Spleen (tissue), 11 donors: ENCODE data around the gene S100A16. TPM values are rescaled to one million over a fixed set of nuclear protein-coding genes. Genes with fewer than 3 reads are reported as not detected.

Experiments
- DNase-seq: peaks from one replicate; pipeline ENCODE4 v3.0.0-alpha.2; 2020
- H3K27ac ChIP-seq, 8 donors: fragments of 200-600 bp; sonication (generic) in 7 of 8; 1 replicate in 4 of 8; 2 replicates in 4 of 8; pipeline versions ENCODE4 v1.5.0 to v1.8.0; 2016 to 2021; ENCODE audit warnings: inconsistent platforms in 4 of 8, mild to moderate bottlenecking in 4 of 8, moderate library complexity in 1 of 8
- H3K27me3 ChIP-seq, 7 donors: fragments of 200-600 bp; sonication (generic) in 6 of 7; replicated peaks in 1 of 7; 1 replicate in 4 of 7; 2 replicates in 3 of 7; pipeline versions ENCODE4 v1.5.0 to v1.8.0; 2016 to 2021; ENCODE audit warnings: inconsistent platforms in 3 of 7, mild to moderate bottlenecking in 1 of 7
- H3K36me3 ChIP-seq, 6 donors: fragments of 200-600 bp; sonication (generic) in 5 of 6; 1 replicate in 4 of 6; 2 replicates in 2 of 6; pipeline versions ENCODE4 v1.5.0 to v1.8.0; 2016 to 2021; ENCODE audit warnings: inconsistent platforms in 2 of 6
- H3K4me1 ChIP-seq, 6 donors: fragments of 200-600 bp; sonication (generic) in 5 of 6; 1 replicate in 3 of 6; 2 replicates in 3 of 6; pipeline versions ENCODE4 v1.5.0 to v1.8.0; 2016 to 2021; ENCODE audit warnings: inconsistent platforms in 3 of 6
- H3K4me3 ChIP-seq, 8 donors: fragments of 200-600 bp; sonication (generic) in 7 of 8; 1 replicate in 4 of 8; 2 replicates in 4 of 8; pipeline versions ENCODE4 v1.5.0 to v1.8.0; 2016 to 2021; ENCODE audit warnings: inconsistent platforms in 4 of 8, mild to moderate bottlenecking in 4 of 8, moderate library complexity in 2 of 8
- H3K9me3 ChIP-seq, 8 donors: fragments of 200-600 bp; sonication (generic) in 7 of 8; 1 replicate in 4 of 8; 2 replicates in 4 of 8; pipeline versions ENCODE4 v1.5.0 to v1.8.0; 2016 to 2021; ENCODE audit warnings: inconsistent platforms in 4 of 8
- CTCF ChIP-seq, 11 experiments: fragments of 200-600 bp in 7 of 11; fragments of 450-650 bp in 4 of 11; sonication (generic) in 4 of 11; IDR thresholded peaks in 8 of 11; conservative IDR thresholded peaks in 3 of 11; 1 replicate in 7 of 11; 2 replicates in 4 of 11; pipeline versions ENCODE4 v1.4.0 to v1.8.0; 2016 to 2021; ENCODE audit warnings: antibody characterized with exemption in 11 of 11, inconsistent platforms in 4 of 11, mild to moderate bottlenecking in 1 of 11
- POLR2A ChIP-seq, 3 donors: fragments of 450-650 bp; IDR thresholded peaks; one replicate each; pipeline ENCODE4 v1.5.1; 2017; ENCODE audit warnings: antibody characterized with exemption in 3 of 3, mild to moderate bottlenecking in 1 of 3
- POLR2AphosphoS5 ChIP-seq, 3 donors: sonication (generic); formaldehyde crosslinking; IDR thresholded peaks; one replicate each; pipeline ENCODE4 v1.5.1; 2017; ENCODE audit warnings: antibody characterized with exemption in 3 of 3
- WGBS, 5 donors: extraction: QIAGEN DNeasy Blood & Tissue Kit in 3 of 5; methylation state at CpG; one replicate each; pipeline versions ENCODE4 v1.1.5 to v1.1.7; 2013 to 2018; 5-methylcytosine and 5-hydroxymethylcytosine counted together
- intact Hi-C: fragments of 100-400 bp; cut with DNase I; formaldehyde crosslinking; loops from one replicate; pipeline ENCODE4 v1.15.0; 2023; ENCODE audit warnings: low total_unique reads
- polyA plus RNA-seq, 3 donors: library from polyadenylated mRNA; stranded (reverse); fragments of 200-250 nt; gene quantifications; one replicate each; pipeline ENCODE4 v1.2.1, GENCODE V29; 2013
- total RNA-seq, 7 donors: library from RNA; depleted of rRNA in 3 of 7; stranded (reverse); fragments of >200 nt in 3 of 7; fragmentation: NEBNext Ultra II Directional in 4 of 7; extraction: Animal tissue kit (Norgen Biotek cat#: 25700) in 4 of 7; gene quantifications; one replicate each; pipeline versions ENCODE4 v1.1.0 to v1.2.1, GENCODE V29; 2016 to 2021
- donor health status: healthy with polysubstance abuse.
- donor health status: DM: no; HTN: no; CAD: no; lungs with moderate emphysema.
- donor health status: DM: no; HTN: no; CAD: no.
- donor health status: Bipolar disorder and iron deficiency.
- donor health status: healthy.
- donor health status: DM: no; HTN: no; CAD: no.
- donor health status: DM: yes; HTN: yes; CAD: no.

Gene S100A16
- total and polyA plus RNA-seq, 10 donors = 52.0 to 111 (median 91.6) TPM

DNA sequence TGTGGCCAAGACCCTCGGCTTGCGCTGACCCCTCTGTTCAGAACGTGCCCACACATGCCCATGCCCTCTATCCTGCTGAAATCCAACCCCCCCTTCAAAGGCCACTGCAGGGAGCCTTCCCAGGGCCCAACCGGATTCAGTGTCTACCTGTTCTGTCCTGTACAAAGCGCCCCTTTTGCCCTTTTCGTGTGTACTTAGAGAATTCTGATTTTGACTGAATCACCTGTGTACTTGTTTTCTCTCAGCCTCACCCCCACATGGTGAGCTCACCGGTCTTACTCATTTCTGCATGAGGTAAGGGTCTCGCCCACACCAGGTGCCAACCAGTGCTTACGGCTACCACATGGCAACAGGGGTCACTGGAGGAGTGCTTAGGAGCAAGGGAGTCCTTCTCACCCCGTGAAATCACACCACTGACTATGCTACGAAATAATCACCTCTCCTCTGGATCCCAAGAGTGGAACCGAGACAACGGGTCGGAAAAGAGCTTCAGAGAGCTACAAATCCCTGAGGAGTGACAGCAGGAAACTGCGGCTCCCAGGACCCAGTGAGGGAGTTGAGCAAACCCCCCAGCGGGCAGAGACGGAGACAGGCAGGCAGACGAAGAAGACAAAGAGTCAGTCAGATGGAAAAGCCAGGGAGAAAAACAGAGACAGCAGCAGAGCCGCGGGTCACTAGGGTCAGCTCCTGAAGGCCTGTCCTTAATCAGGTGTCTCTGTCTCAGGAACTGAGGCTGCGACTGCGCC is 45.1 kb downstream of the S100A16 start:
- no peak for TF ChIP-seq CTCF (IDR thresholded peaks at IDR 0.05 in 8 of 11, conservative IDR thresholded peaks at IDR 0.05 in 3 of 11)
- TF ChIP-seq POLR2AphosphoS5 (IDR thresholded peaks at IDR 0.05) = no peak
- DNase-seq = peak; percentile 62
- H3K4me3 ChIP-seq = peak overlapping the region in 1 of 8 donors; percentile 47
- H3K27me3 ChIP-seq = no peaks in the 10 kb centered on the region
- peaks cover 27 to 62% (median 44%) of the 10 kb centered on the region in 6 donors for H3K4me1 ChIP-seq
- intact Hi-C loops = loop anchor here (1.0 to 10.0 kb wide), 3 partner anchors 35 to 213 kb away; partner anchors contain the start of gene S100A9
- H3K36me3 ChIP-seq = no peaks in the 10 kb centered on the region
- no peaks in the 10 kb centered on the region for H3K9me3 ChIP-seq
- H3K27ac ChIP-seq = peak overlapping the region in 3 of 8 donors; percentile 29 to 93 (median 88)
- 83 to 91% (median 85%) methylated on average over 22 of the region's 22 CpGs for WGBS, 5 donors

DNA sequence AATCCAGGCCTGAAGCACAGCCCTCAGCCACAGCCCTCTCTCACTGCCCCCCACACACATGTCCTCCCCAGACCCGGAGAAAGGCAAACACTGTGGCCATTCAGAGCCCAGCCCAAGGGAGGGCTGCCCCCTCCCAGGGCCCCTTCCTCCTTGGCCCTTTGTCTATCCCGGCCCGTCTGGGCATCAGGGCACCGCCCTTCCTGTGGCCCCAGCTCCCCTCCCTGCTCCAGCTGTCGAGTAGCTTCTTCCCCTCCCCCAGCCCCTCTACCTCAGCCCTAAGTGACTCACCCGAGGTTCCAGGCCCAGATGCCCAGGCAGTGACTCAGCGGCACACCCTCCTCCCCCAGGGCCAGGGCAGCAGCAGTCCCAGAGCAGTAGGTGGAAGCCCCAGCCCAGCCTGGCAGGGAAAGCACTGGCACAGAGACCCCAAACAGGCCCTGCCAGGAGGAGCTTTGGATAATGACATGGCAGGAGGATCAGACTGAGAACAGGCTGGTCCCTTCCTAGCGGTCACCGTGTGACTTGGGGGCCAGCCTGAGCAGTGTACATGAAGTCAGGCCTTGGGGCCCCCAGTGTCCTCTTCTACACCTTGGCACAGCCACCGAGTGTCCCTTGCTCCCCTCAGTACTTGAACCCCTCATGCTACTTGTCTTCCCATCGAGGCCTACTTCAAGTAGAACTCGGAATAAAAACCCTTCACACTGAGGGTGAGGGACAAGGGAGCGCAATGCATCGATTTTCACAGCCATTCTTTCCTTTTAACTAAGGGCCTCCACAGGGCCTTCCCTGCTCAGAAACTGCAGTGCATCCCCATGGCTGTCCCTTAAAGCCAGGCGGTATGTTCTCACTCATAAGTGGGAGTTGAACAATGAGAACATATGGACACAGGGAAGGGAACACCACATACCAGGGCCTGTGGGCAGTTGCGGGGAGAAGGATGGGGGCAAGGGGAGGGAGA is 46.2 kb downstream of the S100A16 start:
- 46 to 54% (median 52%) methylated on average over 15 to 16 of the region's 16 CpGs for WGBS, 5 donors
- H3K4me1 ChIP-seq = peaks cover 23 to 51% (median 35%) of the 10 kb centered on the region in 6 donors
- H3K4me3 ChIP-seq = peak overlapping the region in 1 of 8 donors; percentile 44
- H3K27ac ChIP-seq = peak overlapping the region; percentile 64 to 93 (median 88)
- H3K27me3 ChIP-seq = no peaks in the 10 kb centered on the region
- no peaks in the 10 kb centered on the region for H3K9me3 ChIP-seq
- no peaks in the 10 kb centered on the region for H3K36me3 ChIP-seq
- DNase-seq = peak; percentile 93
- peak; percentile 72 to 84 (median 83) for TF ChIP-seq POLR2AphosphoS5 (IDR thresholded peaks at IDR 0.05)
- TF ChIP-seq POLR2A (IDR thresholded peaks at IDR 0.05) = no peak
- peak in 1 of 11 experiments; percentile 21 for TF ChIP-seq CTCF (IDR thresholded peaks at IDR 0.05 in 8 of 11, conservative IDR thresholded peaks at IDR 0.05 in 3 of 11)
- intact Hi-C loops = loop anchor here (5.0 to 10.0 kb wide), 2 partner anchors 34 to 212 kb away; partner anchors contain the start of gene S100A9

DNA sequence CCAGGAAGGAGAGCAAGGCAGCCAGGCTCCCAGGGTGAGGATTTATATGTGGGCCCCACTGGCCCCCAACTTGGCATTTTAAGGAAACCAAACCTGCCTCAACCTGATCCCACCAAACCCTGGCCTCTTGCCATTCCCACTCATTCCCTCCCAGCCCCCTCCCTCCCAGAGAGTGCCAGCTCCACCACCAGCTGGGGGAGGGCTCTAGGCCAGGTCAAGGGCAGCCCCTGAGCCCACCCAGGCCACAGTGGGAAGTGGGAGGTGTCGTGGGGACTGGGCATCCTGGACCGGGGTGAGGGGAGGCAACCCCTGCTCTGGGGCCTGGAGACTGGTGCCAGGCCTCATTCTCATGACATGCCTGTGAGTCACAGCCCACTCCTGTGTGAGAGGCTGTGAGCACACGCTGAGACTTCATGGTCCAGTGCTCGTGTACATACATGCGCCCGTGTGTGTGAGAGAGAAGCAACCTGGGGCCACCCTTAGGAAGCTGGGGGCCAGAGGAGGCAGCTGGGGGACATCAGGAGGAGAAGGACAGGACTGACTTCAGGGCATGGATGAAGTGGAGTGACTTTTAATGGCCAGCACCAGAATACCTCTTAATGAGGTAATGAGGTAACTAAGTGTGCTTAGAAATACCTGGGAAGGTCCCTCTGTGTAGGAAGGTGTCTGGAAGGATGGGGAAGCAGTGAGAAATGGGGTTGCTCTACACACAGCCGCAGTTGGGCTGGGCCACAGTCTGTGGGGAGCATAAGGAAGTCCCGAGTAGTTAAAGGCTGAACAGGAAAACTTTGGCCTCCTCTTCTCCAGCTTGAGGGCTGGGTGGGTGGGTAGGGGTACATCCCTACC is 47.2 kb downstream of the S100A16 start, which contains the start of gene S100A2:
TSS of gene S100A2 (minus strand) at position 316 of the 846 bp plus-strand sequence. CDS start 1,967 bp downstream, outside the sequence.
- TF ChIP-seq POLR2AphosphoS5 (IDR thresholded peaks at IDR 0.05) = peak in 1 of 3 donors; percentile 24
- TF ChIP-seq POLR2A (IDR thresholded peaks at IDR 0.05) = no peak
- Histone ChIP-seq H3K4me3 (peak within 1 kb of the TSS in 1 of 8 donors; percentile 44), H3K27me3 (no peaks in the 10 kb centered on the region), H3K9me3 (no peaks in the 10 kb centered on the region), H3K27ac (peak within 1 kb of the TSS; percentile 64 to 93 (median 88)), H3K36me3 (no peaks in the 10 kb centered on the region), H3K4me1 (peaks cover 23 to 51% (median 35%) of the 10 kb centered on the region in 6 donors)
- intact Hi-C loops = loop anchor here (5.0 to 10.0 kb wide), 2 partner anchors 33 to 211 kb away; partner anchors contain the start of gene S100A9
- 34 to 46% (median 39%) methylated on average over 7 to 8 of the region's 8 CpGs for WGBS, 5 donors
- peak; percentile 80 for DNase-seq
